ENCODE results near the gene HIVEP3.

GRCh38 chr1:41804176-41804575 lies 114.5 kb downstream of the HIVEP3 start:
- TF ChIP-seq, protein P1, sequence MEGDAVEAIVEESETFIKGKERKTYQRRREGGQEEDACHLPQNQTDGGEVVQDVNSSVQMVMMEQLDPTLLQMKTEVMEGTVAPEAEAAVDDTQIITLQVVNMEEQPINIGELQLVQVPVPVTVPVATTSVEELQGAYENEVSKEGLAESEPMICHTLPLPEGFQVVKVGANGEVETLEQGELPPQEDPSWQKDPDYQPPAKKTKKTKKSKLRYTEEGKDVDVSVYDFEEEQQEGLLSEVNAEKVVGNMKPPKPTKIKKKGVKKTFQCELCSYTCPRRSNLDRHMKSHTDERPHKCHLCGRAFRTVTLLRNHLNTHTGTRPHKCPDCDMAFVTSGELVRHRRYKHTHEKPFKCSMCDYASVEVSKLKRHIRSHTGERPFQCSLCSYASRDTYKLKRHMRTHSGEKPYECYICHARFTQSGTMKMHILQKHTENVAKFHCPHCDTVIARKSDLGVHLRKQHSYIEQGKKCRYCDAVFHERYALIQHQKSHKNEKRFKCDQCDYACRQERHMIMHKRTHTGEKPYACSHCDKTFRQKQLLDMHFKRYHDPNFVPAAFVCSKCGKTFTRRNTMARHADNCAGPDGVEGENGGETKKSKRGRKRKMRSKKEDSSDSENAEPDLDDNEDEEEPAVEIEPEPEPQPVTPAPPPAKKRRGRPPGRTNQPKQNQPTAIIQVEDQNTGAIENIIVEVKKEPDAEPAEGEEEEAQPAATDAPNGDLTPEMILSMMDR (IDR thresholded peaks at IDR 0.05) = no peak
- no peak for TF ChIP-seq POLR2A (IDR thresholded peaks at IDR 0.05)

Measured in body of pancreas (tissue), 4 donors.